Smooth muscle cell (in vitro differentiated cells): ENCODE data around the gene VSTM2L. TPM values are rescaled to one million over a fixed set of nuclear protein-coding genes. Genes with fewer than 3 reads are reported as not detected.

Experiments
- DNase-seq: peaks from one replicate; lab custom pipeline; 2025; ENCODE audit not compliant: unreplicated experiment; lab: John Stamatoyannopoulos, UW
- H2AFZ ChIP-seq: fragments of 200-600 bp; sonication (generic); 2 replicates; pipeline ENCODE4 v1.6.0; 2016; ENCODE audit warnings: antibody characterized with exemption, low read depth, mild to moderate bottlenecking
- H3F3A ChIP-seq: fragments of 200-600 bp; sonication (generic); 2 replicates; pipeline ENCODE4 v1.6.0; 2017; ENCODE audit warnings: antibody characterized with exemption, low read depth
- H3K27ac ChIP-seq: fragments of 200-600 bp; sonication (generic); 2 replicates; pipeline ENCODE4 v1.5.1; 2016; ENCODE audit warnings: low read depth, mild to moderate bottlenecking
- H3K27me3 ChIP-seq: fragments of 200-600 bp; sonication (generic); 2 replicates; pipeline ENCODE4 v1.6.1; 2016; ENCODE audit warnings: low read depth, mild to moderate bottlenecking
- H3K36me3 ChIP-seq: fragments of 200-600 bp; sonication (generic); 2 replicates; pipeline ENCODE4 v1.5.1; 2016; ENCODE audit warnings: low read depth
- H3K4me1 ChIP-seq: fragments of 200-600 bp; sonication (generic); 2 replicates; pipeline ENCODE4 v1.5.1; 2016; ENCODE audit warnings: low read depth
- H3K4me2 ChIP-seq: fragments of 200-600 bp; sonication (generic); 2 replicates; pipeline ENCODE4 v1.6.0; 2016; ENCODE audit warnings: mild to moderate bottlenecking
- H3K4me3 ChIP-seq: fragments of 200-600 bp; sonication (generic); 2 replicates; pipeline ENCODE4 v1.5.1; 2016; ENCODE audit warnings: mild to moderate bottlenecking
- H3K79me2 ChIP-seq: fragments of 200-600 bp; sonication (generic); 2 replicates; pipeline ENCODE4 v1.6.0; 2016; ENCODE audit warnings: low read depth, mild to moderate bottlenecking
- H3K9ac ChIP-seq: fragments of 200-600 bp; sonication (generic); 2 replicates; pipeline ENCODE4 v1.6.0; 2016; ENCODE audit warnings: low read depth
- H3K9me3 ChIP-seq: fragments of 200-600 bp; sonication (generic); replicated peaks from 2 replicates; pipeline ENCODE4 v1.5.1; 2016; ENCODE audit warnings: low read depth
- H4K20me1 ChIP-seq: fragments of 200-600 bp; sonication (generic); 2 replicates; pipeline ENCODE4 v1.6.0; 2016; ENCODE audit warnings: low read depth
- CTCF ChIP-seq: fragments of 200-600 bp; sonication (generic); IDR thresholded peaks from 2 replicates; pipeline ENCODE4 v1.5.1; 2017; ENCODE audit warnings: borderline replicate concordance, mild to moderate bottlenecking, antibody characterized with exemption; ENCODE audit not compliant: insufficient read depth, poor library complexity, severe bottlenecking
- WGBS: methylation state at CpG from one replicate; pipeline ENCODE4 v1.1.7; 2016; ENCODE audit warnings: low lambda C conversion rate; 5-methylcytosine and 5-hydroxymethylcytosine counted together
- polyA plus RNA-seq: library from polyadenylated mRNA; unstranded; fragments of >200 nt; fragmentation: Nextera tagmentation; extraction: Ambion mirVana; gene quantifications from 2 replicates; pipeline ENCODE4 v1.2.1, GENCODE V29; 2016
- total RNA-seq: library from RNA; depleted of rRNA; stranded (reverse); fragments of >200 nt; gene quantifications from 2 replicates; pipeline ENCODE4 v1.2.3, GENCODE V29; 2014

Gene VSTM2L
- total and polyA plus RNA-seq, 2 experiments from 2014 or later: 0.56 to 1.9 TPM

DNA sequence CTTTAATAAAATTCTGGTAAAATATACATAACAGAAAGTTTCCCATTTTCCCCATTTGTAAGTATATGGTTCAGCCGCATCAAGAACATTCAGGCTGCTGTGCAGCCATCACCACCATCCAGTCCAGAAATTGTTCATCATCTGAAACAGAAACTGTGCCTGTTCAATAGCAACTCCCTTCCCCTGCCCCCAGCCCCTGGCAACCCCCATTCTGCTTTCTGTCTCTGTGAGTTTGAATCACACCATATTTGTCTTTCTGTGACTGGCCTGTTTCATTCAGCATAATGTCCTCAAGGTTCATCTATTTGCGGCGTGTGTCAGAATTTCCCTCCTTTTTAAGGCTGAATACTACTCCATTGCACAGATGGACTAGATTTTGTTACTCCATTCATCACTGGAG lies 19.1 kb downstream of the VSTM2L start:
- Histone ChIP-seq H3F3A (no peaks in the 10 kb centered on the region), H3K27ac (no peak overlapping the region), H4K20me1 (no peaks in the 10 kb centered on the region), H3K4me2 (no peak overlapping the region), H3K4me1 (peaks cover 19% of the 10 kb centered on the region), H3K79me2 (no peaks in the 10 kb centered on the region), H2AFZ (no peak overlapping the region), H3K9me3 (no peaks in the 10 kb centered on the region), H3K27me3 (no peaks in the 10 kb centered on the region), H3K4me3 (no peak overlapping the region), H3K36me3 (no peaks in the 10 kb centered on the region), H3K9ac (no peak overlapping the region)
- TF ChIP-seq CTCF: no peak
- 98% methylated on average over 3 of the region's 3 CpGs for WGBS
- no peak for DNase-seq

DNA sequence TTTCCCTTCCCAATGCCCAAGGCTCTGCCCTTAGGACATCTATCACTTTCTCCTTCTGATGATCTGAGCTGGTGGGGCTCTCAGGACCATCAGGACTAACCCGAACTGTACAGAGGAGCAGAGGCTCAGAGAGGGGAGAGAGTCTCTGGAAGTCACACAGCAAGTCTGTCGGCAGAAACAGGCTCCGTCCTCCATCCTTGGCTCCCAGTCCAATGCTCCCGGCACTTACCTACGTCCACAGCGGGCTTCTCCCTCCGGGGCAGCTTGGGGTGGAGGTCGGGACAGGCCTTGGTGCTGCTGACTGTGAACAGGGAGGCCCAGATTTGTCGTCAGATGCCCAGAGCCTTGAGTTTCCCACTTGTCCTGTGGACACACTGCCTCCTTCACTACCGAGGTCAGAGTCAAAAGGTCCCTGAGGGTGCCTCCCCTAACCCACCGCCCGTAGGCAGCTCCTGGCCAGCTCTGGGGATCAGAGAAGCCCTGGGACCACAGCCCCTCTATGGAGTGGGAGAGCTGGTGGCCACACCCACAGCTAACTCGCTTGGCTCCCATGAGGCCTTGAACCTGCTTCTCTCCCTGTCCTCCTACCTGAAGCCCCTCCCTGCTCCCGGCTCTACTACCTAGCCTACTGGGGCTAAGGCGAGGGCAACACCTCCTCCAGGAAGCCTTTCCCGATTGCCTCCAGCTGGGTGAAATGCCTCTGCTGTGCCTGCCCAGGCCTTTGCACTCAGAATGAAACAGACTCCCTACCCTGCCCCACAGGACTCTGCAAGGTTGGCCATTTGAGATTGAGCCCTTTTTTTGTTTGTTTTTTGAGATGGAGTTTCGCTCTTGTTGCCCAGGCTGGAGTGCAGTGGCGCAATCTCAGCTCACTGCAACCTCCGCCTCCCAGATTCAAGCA lies 22.6 kb downstream of the VSTM2L start:
- H3K79me2 ChIP-seq: no peaks in the 10 kb centered on the region
- no peak overlapping the region for H3K4me2 ChIP-seq
- no peaks in the 10 kb centered on the region for H4K20me1 ChIP-seq
- no peaks in the 10 kb centered on the region for H3F3A ChIP-seq
- H3K9me3 ChIP-seq: no peaks in the 10 kb centered on the region
- H3K36me3 ChIP-seq: no peaks in the 10 kb centered on the region
- H3K4me1 ChIP-seq: no peaks in the 10 kb centered on the region
- H3K27me3 ChIP-seq: no peaks in the 10 kb centered on the region
- DNase-seq: no peak
- no peak overlapping the region for H3K9ac ChIP-seq
- TF ChIP-seq CTCF: no peak
- no peak overlapping the region for H3K4me3 ChIP-seq
- H2AFZ ChIP-seq: no peak overlapping the region
- no peak overlapping the region for H3K27ac ChIP-seq
- WGBS: 85% methylated on average over 19 of the region's 19 CpGs

DNA sequence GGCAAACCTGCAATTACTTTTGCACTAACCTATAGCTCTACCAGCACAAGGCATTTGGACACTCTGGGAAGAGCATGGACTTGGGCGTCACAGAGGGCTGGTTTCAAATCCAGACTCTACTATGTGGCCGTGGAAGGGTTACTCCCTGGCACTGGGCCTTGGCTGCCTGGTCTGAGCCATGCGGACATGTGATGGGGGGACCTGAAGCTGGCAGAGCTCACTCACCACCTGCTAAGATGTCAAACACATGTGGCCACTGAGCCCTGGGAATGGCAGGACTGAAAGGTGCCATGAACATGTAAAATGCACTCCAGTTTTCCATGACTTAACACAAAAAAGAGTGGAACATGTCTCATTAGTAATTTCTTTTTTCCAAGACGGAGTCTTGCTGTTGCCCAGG lies 23.7 kb downstream of the VSTM2L start:
- no peak overlapping the region for H2AFZ ChIP-seq
- H3K79me2 ChIP-seq: no peaks in the 10 kb centered on the region
- DNase-seq: no peak
- no peaks in the 10 kb centered on the region for H3F3A ChIP-seq
- H3K27me3 ChIP-seq: no peaks in the 10 kb centered on the region
- TF ChIP-seq CTCF: no peak
- no peak overlapping the region for H3K27ac ChIP-seq
- H3K4me3 ChIP-seq: no peak overlapping the region
- no peaks in the 10 kb centered on the region for H3K36me3 ChIP-seq
- 88% methylated on average over 4 of the region's 4 CpGs for WGBS
- no peak overlapping the region for H3K9ac ChIP-seq
- no peaks in the 10 kb centered on the region for H3K4me1 ChIP-seq
- no peaks in the 10 kb centered on the region for H4K20me1 ChIP-seq
- no peaks in the 10 kb centered on the region for H3K9me3 ChIP-seq
- H3K4me2 ChIP-seq: no peak overlapping the region
